ENCODE data around the gene SLC30A3.

DNA sequence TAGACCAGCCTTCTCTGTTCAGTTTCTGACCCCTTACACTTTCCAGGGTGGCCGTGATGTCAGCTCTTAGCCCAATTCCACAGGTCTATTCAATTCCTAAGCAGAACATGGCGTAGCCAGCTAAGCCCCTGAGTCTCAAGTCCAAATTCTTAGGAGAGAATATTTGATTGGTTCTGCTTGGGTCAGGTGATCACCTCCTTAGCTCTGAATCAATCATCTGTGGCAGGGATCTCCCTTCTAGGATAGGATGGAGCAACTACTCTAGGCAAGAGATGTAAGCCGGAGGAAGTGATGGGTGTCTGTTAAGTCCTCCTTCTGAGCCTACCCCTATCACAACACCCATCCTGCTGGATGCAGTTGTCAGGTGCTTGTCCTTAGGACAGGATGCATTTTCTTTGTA lies 34.3 kb upstream of the SLC30A3 start:
- TF ChIP-seq, protein P1, sequence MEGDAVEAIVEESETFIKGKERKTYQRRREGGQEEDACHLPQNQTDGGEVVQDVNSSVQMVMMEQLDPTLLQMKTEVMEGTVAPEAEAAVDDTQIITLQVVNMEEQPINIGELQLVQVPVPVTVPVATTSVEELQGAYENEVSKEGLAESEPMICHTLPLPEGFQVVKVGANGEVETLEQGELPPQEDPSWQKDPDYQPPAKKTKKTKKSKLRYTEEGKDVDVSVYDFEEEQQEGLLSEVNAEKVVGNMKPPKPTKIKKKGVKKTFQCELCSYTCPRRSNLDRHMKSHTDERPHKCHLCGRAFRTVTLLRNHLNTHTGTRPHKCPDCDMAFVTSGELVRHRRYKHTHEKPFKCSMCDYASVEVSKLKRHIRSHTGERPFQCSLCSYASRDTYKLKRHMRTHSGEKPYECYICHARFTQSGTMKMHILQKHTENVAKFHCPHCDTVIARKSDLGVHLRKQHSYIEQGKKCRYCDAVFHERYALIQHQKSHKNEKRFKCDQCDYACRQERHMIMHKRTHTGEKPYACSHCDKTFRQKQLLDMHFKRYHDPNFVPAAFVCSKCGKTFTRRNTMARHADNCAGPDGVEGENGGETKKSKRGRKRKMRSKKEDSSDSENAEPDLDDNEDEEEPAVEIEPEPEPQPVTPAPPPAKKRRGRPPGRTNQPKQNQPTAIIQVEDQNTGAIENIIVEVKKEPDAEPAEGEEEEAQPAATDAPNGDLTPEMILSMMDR (IDR thresholded peaks at IDR 0.05; ENCODE audit: low read length): no peak
- TF ChIP-seq EZH2 (optimal IDR thresholded peaks at IDR 0.05; ENCODE audit: low read depth, low read length): no peak

Measured in MM.1S (cell line).